ENCODE data around the gene GLG1.

The GLG1 gene

GRCh38 chr16:74625500-74626350 is 18.8 kb upstream of the GLG1 start:
- H3K4me3 ChIP-seq (ENCODE audit: low read length): no peak overlapping the region
- TF ChIP-seq, protein P1, sequence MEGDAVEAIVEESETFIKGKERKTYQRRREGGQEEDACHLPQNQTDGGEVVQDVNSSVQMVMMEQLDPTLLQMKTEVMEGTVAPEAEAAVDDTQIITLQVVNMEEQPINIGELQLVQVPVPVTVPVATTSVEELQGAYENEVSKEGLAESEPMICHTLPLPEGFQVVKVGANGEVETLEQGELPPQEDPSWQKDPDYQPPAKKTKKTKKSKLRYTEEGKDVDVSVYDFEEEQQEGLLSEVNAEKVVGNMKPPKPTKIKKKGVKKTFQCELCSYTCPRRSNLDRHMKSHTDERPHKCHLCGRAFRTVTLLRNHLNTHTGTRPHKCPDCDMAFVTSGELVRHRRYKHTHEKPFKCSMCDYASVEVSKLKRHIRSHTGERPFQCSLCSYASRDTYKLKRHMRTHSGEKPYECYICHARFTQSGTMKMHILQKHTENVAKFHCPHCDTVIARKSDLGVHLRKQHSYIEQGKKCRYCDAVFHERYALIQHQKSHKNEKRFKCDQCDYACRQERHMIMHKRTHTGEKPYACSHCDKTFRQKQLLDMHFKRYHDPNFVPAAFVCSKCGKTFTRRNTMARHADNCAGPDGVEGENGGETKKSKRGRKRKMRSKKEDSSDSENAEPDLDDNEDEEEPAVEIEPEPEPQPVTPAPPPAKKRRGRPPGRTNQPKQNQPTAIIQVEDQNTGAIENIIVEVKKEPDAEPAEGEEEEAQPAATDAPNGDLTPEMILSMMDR (conservative IDR thresholded peaks at IDR 0.05; ENCODE audit: low read length): no peak
- no peak for DNase-seq (ENCODE audit: low read depth)

DNA sequence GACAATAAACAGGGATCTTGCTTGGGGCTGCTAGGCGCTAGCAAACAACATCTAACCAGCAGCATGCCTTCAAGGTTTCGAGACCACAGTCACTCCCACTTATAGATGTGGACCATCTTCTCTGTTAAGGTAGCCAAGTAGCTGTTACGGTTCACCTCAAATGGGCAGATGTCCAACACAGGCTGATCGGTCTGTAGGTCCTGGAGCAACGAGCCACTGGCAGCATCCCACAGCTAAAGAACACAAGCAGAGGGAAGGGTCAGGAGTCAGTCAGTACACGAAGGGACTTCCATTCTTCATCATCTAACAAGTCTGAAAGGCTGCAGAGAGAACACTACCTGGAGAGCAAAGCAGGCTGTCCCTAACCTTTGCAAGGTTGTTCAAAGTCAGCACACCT is 16.9 kb upstream of the GLG1 start:
- TF ChIP-seq, protein P1 (conservative IDR thresholded peaks at IDR 0.05; ENCODE audit: low read length): no peak
- DNase-seq (ENCODE audit: low read depth): no peak
- no peak overlapping the region for H3K4me3 ChIP-seq (ENCODE audit: low read length)

GRCh38 chr16:74623214-74623838 is 16.4 kb upstream of the GLG1 start:
- DNase-seq (ENCODE audit: low read depth): peak; percentile 62
- TF ChIP-seq, protein P1 (conservative IDR thresholded peaks at IDR 0.05; ENCODE audit: low read length): peak; percentile 69
- no peak overlapping the region for H3K4me3 ChIP-seq (ENCODE audit: low read length)

GRCh38 chr16:74622005-74622404 is 15.1 kb upstream of the GLG1 start:
- no peak for DNase-seq (ENCODE audit: low read depth)
- TF ChIP-seq, protein P1 (conservative IDR thresholded peaks at IDR 0.05; ENCODE audit: low read length): no peak
- H3K4me3 ChIP-seq (ENCODE audit: low read length): no peak overlapping the region

DNA sequence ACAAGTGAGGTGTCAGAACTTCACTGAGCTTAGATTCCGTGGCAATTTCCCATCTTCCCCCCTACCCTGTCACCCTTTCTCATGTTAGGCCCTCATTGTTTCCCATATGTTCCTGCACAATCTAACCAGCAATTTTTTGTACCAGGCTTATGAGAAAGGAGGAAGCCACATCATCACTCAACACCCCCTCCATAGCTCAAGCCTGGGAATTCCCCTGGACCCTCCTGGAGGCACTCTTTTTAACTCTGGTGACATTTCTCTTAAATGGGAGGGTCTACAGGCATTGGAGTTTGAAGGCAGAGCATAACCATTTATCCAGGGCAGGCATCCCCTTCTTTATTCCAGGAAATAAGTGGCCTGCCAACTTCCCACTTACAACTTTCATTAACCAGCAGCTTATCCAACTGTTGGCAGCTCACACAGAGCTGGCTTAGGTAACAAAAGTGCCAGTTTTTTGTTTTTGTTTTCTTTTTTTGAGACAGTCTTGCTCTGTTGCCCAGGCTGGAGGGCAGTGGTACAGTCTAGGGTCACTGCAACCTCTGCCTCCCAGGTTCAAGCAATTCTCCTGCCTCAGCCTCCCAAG is 10.4 kb upstream of the GLG1 start:
- H3K4me3 ChIP-seq (ENCODE audit: low read length): no peak overlapping the region

GRCh38 chr16:74611721-74612120 is 4.8 kb upstream of the GLG1 start:
- H3K4me3 ChIP-seq (ENCODE audit: low read length): no peak overlapping the region
- DNase-seq (ENCODE audit: low read depth): no peak
- TF ChIP-seq, protein P1 (conservative IDR thresholded peaks at IDR 0.05; ENCODE audit: low read length): no peak

More for the DNA sequence above, 10.4 kb upstream of the GLG1 start:
- TF ChIP-seq, protein P1 (conservative IDR thresholded peaks at IDR 0.05; ENCODE audit: low read length): no peak
- no peak for DNase-seq (ENCODE audit: low read depth)

All from AG10803 (cell line).